Measurements from ENCODE around the gene SASH1. TPM values are rescaled to one million over a fixed set of nuclear protein-coding genes. Genes with fewer than 3 reads are reported as not detected.

SASH1 gene
- total RNA-seq, 3 donors from 2014 or later = 107 to 304 (median 145) TPM

DNA sequence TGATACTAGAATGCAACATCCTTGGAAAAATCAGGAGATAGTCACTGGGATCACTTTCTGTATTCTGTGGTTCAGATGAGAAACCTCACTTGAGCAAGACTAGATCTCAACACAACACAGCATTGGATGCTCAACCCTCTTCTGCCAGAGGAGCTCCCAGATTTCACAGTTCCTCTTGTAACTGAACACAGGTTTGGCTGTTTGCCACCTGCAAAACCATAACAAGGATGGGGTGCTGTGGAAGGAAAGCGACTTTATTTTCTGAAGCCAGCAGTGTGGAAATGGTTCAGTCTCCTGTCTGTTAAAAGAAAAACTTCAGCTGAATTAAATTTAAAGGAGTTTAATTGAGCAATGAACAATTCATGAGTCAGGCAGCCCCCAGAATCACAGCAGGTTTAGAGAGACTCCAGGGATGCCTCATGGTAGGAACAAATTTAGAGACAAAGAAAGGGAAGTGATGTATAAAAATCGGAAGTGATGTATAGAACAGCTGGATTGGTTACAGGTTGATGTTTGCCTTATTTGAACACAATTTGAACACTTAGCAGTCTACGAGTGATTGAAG, 254.3 kb downstream of the SASH1 start:
- H3K27ac ChIP-seq = no peak overlapping the region
- intact Hi-C loops (cut with DNase I; ENCODE audit: low total_unique reads) = no loop called here
- no peaks in the 10 kb centered on the region for H3K27me3 ChIP-seq
- TF ChIP-seq POLR2AphosphoS5 (IDR thresholded peaks at IDR 0.05) = no peak
- TF ChIP-seq, protein P1, sequence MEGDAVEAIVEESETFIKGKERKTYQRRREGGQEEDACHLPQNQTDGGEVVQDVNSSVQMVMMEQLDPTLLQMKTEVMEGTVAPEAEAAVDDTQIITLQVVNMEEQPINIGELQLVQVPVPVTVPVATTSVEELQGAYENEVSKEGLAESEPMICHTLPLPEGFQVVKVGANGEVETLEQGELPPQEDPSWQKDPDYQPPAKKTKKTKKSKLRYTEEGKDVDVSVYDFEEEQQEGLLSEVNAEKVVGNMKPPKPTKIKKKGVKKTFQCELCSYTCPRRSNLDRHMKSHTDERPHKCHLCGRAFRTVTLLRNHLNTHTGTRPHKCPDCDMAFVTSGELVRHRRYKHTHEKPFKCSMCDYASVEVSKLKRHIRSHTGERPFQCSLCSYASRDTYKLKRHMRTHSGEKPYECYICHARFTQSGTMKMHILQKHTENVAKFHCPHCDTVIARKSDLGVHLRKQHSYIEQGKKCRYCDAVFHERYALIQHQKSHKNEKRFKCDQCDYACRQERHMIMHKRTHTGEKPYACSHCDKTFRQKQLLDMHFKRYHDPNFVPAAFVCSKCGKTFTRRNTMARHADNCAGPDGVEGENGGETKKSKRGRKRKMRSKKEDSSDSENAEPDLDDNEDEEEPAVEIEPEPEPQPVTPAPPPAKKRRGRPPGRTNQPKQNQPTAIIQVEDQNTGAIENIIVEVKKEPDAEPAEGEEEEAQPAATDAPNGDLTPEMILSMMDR (IDR thresholded peaks at IDR 0.05) = no peak
- TF ChIP-seq POLR2A (IDR thresholded peaks at IDR 0.05) = no peak
- no peaks in the 10 kb centered on the region for H3K4me1 ChIP-seq
- H3K9me3 ChIP-seq = no peaks in the 10 kb centered on the region
- DNase-seq (ENCODE audit: low spot score in 2 of 2) = no peak
- H3K36me3 ChIP-seq = no peaks in the 10 kb centered on the region
- H3K4me3 ChIP-seq = no peak overlapping the region

DNA sequence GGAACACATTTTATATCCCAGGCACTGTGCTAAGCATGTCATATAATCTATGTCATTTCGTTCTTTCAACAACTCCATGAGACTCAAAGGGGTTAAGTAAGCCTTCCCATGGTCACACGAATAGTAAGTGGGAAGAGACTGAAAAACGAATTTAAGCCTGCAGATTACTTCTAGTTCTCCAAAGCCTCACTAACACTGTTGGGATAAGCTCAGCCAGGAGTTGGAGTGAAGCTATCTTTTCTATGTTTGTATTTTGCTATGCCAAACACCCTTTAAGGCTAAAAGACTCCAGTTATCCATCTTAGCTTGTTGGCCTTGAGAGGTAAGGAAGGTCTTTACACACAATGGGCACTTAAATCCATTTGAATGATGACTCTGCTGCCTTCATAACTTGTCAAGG, 256.1 kb downstream of the SASH1 start:
- no peak for TF ChIP-seq POLR2AphosphoS5 (IDR thresholded peaks at IDR 0.05)
- TF ChIP-seq, protein P1 (IDR thresholded peaks at IDR 0.05) = no peak
- TF ChIP-seq POLR2A (IDR thresholded peaks at IDR 0.05) = no peak
- Histone ChIP-seq H3K27me3 (no peaks in the 10 kb centered on the region), H3K4me3 (no peak overlapping the region), H3K9me3 (no peaks in the 10 kb centered on the region), H3K4me1 (no peaks in the 10 kb centered on the region), H3K36me3 (no peaks in the 10 kb centered on the region), H3K27ac (no peak overlapping the region)
- DNase-seq (ENCODE audit: low spot score in 2 of 2) = no peak
- intact Hi-C loops (cut with DNase I; ENCODE audit: low total_unique reads) = no loop called here

DNA sequence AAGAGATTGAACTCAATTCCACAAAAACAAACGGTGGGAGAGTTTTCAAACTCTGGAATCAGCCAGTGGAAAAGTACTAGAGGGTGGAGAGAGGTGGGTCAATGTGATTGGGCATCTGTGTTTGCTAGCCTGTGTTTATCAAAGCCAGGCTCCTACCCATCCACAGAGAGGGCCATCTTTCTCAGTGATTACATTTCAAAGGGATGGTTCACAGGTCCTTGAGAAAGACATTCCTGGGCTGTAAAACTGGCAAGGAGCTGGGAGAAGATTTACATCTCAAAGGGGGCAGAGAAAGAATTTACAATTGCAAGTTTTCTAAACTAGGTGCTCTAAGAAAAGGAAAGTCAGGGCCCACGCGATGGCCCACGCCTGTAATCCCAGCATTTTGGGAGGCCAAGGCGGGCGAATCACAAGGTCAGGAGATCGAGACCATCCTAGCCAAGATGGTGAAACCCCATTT, 257.4 kb downstream of the SASH1 start:
- TF ChIP-seq, protein P1 (IDR thresholded peaks at IDR 0.05) = no peak
- TF ChIP-seq POLR2AphosphoS5 (IDR thresholded peaks at IDR 0.05) (no peak), POLR2A (IDR thresholded peaks at IDR 0.05) (no peak)
- Histone ChIP-seq H3K27ac (no peak overlapping the region), H3K36me3 (no peaks in the 10 kb centered on the region), H3K4me1 (no peaks in the 10 kb centered on the region), H3K27me3 (no peaks in the 10 kb centered on the region), H3K9me3 (no peaks in the 10 kb centered on the region), H3K4me3 (no peak overlapping the region)
- no peak for DNase-seq (ENCODE audit: low spot score in 2 of 2)
- intact Hi-C loops (cut with DNase I; ENCODE audit: low total_unique reads) = no loop called here
